GM21619 (cell line): ENCODE measurements around the gene CLDN3.
A peak's percentile ranks its signal among the peaks of the same experiment; 100 is the strongest.

Experiments used
- ATAC-seq: cut with Tn5 transposase; IDR thresholded peaks from one replicate; pipeline ENCODE4 v1.9.1; 2021; ENCODE audit not compliant: unreplicated experiment

Gene CLDN3

GRCh38 chr7:73773700-73774517 is 3.8 kb upstream of the CLDN3 start:
- no peak for ATAC-seq

GRCh38 chr7:73770860-73771670 is 995 bp upstream of the CLDN3 start:
- no peak for ATAC-seq

GRCh38 chr7:73769481-73770001 is 529 bp downstream of the CLDN3 start:
- ATAC-seq = no peak

- no peak for ATAC-seq
Measured at GRCh38 chr7:73768641-73769480, 1.2 kb downstream of the CLDN3 start.

- ATAC-seq = no peak
Measured at GRCh38 chr7:73766556-73767229, 3.4 kb downstream of the CLDN3 start.

GRCh38 chr7:73762659-73762999 is 7.4 kb downstream of the CLDN3 start:
- no peak for ATAC-seq

GRCh38 chr7:73761854-73762658 is 8.0 kb downstream of the CLDN3 start:
- ATAC-seq = no peak

- ATAC-seq = no peak
Measured at GRCh38 chr7:73758581-73759138, 11.4 kb downstream of the CLDN3 start.

GRCh38 chr7:73749931-73750776 is 19.9 kb downstream of the CLDN3 start:
- no peak for ATAC-seq

GRCh38 chr7:73746378-73746777 is 23.7 kb downstream of the CLDN3 start:
- no peak for ATAC-seq

GRCh38 chr7:73742753-73743641 is 27.1 kb downstream of the CLDN3 start:
- ATAC-seq = no peak

GRCh38 chr7:73742338-73742752 is 27.7 kb downstream of the CLDN3 start:
- ATAC-seq = no peak

GRCh38 chr7:73741600-73741999 is 28.5 kb downstream of the CLDN3 start:
- ATAC-seq = no peak

GRCh38 chr7:73740771-73741170 is 29.3 kb downstream of the CLDN3 start:
- ATAC-seq = no peak

GRCh38 chr7:73740212-73740611 is 29.9 kb downstream of the CLDN3 start:
- no peak for ATAC-seq

GRCh38 chr7:73739387-73739767 is 30.7 kb downstream of the CLDN3 start:
- no peak for ATAC-seq

GRCh38 chr7:73738612-73739386 is 31.3 kb downstream of the CLDN3 start, which contains the start of gene ABHD11:
Gene ABHD11, minus strand, starts transcription at chr7:73738802. Its CDS starts 32 bp downstream, at chr7:73738770.
- peak; percentile 77 for ATAC-seq
